HepG2 (cell line): ENCODE results near the gene MAPK11. TPM values are rescaled to one million over a fixed set of nuclear protein-coding genes. Genes with fewer than 3 reads are reported as not detected.

Experiments
- ARID4A ChIP-seq: sonication (generic); formaldehyde crosslinking; IDR thresholded peaks from 2 replicates; pipeline ENCODE4 v1.5.0; 2020; ENCODE audit warnings: mild to moderate bottlenecking, missing genetic modification reagents, borderline replicate concordance
- CBFB ChIP-seq: sonication (generic); formaldehyde crosslinking; IDR thresholded peaks from 2 replicates; pipeline ENCODE4 v1.4.0; 2020; ENCODE audit warnings: missing genetic modification reagents
- FOXK2 ChIP-seq: fragments of 450-650 bp; IDR thresholded peaks from 2 replicates; pipeline ENCODE4 v1.6.1; 2016
- GRHL1 ChIP-seq: sonication (generic); formaldehyde crosslinking; conservative IDR thresholded peaks from 2 replicates; pipeline ENCODE4 v1.8.0; 2022; ENCODE audit warnings: missing genetic modification reagents
- HNF1A ChIP-seq, 2 experiments: sonication (generic) in 1 of 2; formaldehyde crosslinking in 1 of 2; IDR thresholded peaks; 2 replicates each; pipeline versions ENCODE4 v1.4.0 to v1.6.1; 2016 to 2020; ENCODE audit warnings: borderline replicate concordance in 1 of 2, low read depth in 1 of 2, mild to moderate bottlenecking in 1 of 2, missing genetic modification reagents in 1 of 2
- HOXA5 ChIP-seq: sonication (generic); formaldehyde crosslinking; IDR thresholded peaks from 2 replicates; pipeline ENCODE4 v1.4.0; 2020; ENCODE audit warnings: missing genetic modification reagents
- MATR3 ChIP-seq: sonication (generic); formaldehyde crosslinking; IDR thresholded peaks from 2 replicates; pipeline ENCODE4 v1.4.0; 2020; ENCODE audit warnings: missing genetic modification reagents
- NCOR1 ChIP-seq: fragments of 200-600 bp; sonication (generic); IDR thresholded peaks from 2 replicates; pipeline ENCODE4 v1.7.0; 2017; ENCODE audit warnings: antibody characterized with exemption, low read length, borderline replicate concordance
- NRL ChIP-seq: sonication (generic); formaldehyde crosslinking; IDR thresholded peaks from 2 replicates; pipeline ENCODE4 v1.5.0; 2020; ENCODE audit warnings: missing genetic modification reagents, mild to moderate bottlenecking, moderate library complexity, borderline replicate concordance
- SPEN ChIP-seq: sonication (generic); formaldehyde crosslinking; IDR thresholded peaks from 2 replicates; pipeline ENCODE4 v1.5.1; 2020; ENCODE audit warnings: low read depth, mild to moderate bottlenecking, missing genetic modification reagents
- ZMYM3 ChIP-seq: sonication (generic); formaldehyde crosslinking; IDR thresholded peaks from 2 replicates; pipeline ENCODE4 v1.5.1; 2020; ENCODE audit warnings: mild to moderate bottlenecking, missing genetic modification reagents
- ZNF121 ChIP-seq: sonication (generic); formaldehyde crosslinking; IDR thresholded peaks from 2 replicates; pipeline ENCODE4 v1.5.0; 2020; ENCODE audit warnings: mild to moderate bottlenecking, missing genetic modification reagents
- ZNF547 ChIP-seq: sonication (generic); formaldehyde crosslinking; IDR thresholded peaks from 2 replicates; pipeline ENCODE4 v1.5.1; 2020; ENCODE audit warnings: mild to moderate bottlenecking, missing genetic modification reagents
- ZNF614 ChIP-seq: IDR thresholded peaks from 2 replicates; pipeline ENCODE4 v1.6.1; 2018; ENCODE audit warnings: missing biosample characterization, missing genetic modification reagents, inconsistent platforms, borderline replicate concordance
- ZNF691 ChIP-seq: sonication (generic); formaldehyde crosslinking; IDR thresholded peaks from 2 replicates; pipeline ENCODE4 v1.4.0; 2020; ENCODE audit warnings: missing genetic modification reagents, low read depth, mild to moderate bottlenecking, borderline replicate concordance
- ZNF749 ChIP-seq: sonication (generic); formaldehyde crosslinking; IDR thresholded peaks from 2 replicates; pipeline ENCODE4 v1.8.0; 2022; ENCODE audit warnings: mild to moderate bottlenecking, missing genetic modification reagents, moderate library complexity, borderline replicate concordance
- ZNF768 ChIP-seq: sonication (generic); formaldehyde crosslinking; IDR thresholded peaks from 2 replicates; pipeline ENCODE4 v1.4.0; 2020; ENCODE audit warnings: missing genetic modification reagents
- polyA plus RNA-seq, 8 experiments: library from polyadenylated mRNA; depleted of rRNA in 3 of 8; stranded (reverse) in 7 of 8; unstranded in 1 of 8; fragments of >200 nt; fragmentation: Illumina TruSeq in 4 of 8; extraction: Trizol in 4 of 8; gene quantifications; 2 replicates each; pipeline versions ENCODE4 v1.2.1 to v1.2.3, GENCODE V29; 2011 to 2016; ENCODE audit warnings: low read depth in 4 of 8, missing spikeins in 1 of 8, mixed read lengths in 1 of 8; ENCODE audit not compliant: insufficient read depth in 1 of 8
- total RNA-seq, 5 experiments: library from RNA; depleted of rRNA; stranded (reverse); fragments of >200 nt; fragmentation: Illumina TruSeq; extraction: Trizol; gene quantifications; 2 replicates each; pipeline ENCODE4 v1.2.3, GENCODE V29; 2016; ENCODE audit warnings: low read depth in 1 of 5

The MAPK11 gene
- total and polyA plus RNA-seq, 2 of the 13 experiments (the other 11 are each of a cell fraction or from before 2014, with no cell fraction given), result 0.15 to 0.17 TPM

- TF ChIP-seq ARID4A (no peak), SPEN (CRISPR knock-in tag) (no peak), FOXK2 (no peak), ZMYM3 (no peak), NRL (peak; percentile 8; the same call in 1 of the 2 replicates), ZNF121 (CRISPR knock-in tag) (no peak), ZNF614 (no peak), ZNF749 (CRISPR knock-in tag) (no peak), NCOR1 (no peak), ZNF768 (CRISPR knock-in tag) (no peak), GRHL1 (CRISPR knock-in tag) (no peak), MATR3 (no peak), HNF1A (IDR thresholded peaks at IDR 0.05; ENCODE audit: low read depth) (no peak), HNF1A (CRISPR knock-in tag; IDR thresholded peaks at IDR 0.05; ENCODE audit: borderline replicate concordance) (no peak), CBFB (no peak), ZNF691 (peak; percentile 61; the same call in 1 of the 2 replicates), HOXA5 (CRISPR knock-in tag) (no peak), ZNF547 (CRISPR knock-in tag) (no peak)
Observed at GRCh38 chr22:50252082-50253045, 17.8 kb downstream of the MAPK11 start (continued).
